NCI-H2171 treated with DMSO at 0.1 percent for 48 hours (cell line): ENCODE data around the gene STEAP3.
"Not testable (repeated sequence)": the region's sequence is repeated elsewhere in the genome, so short reads cannot be mapped to it uniquely, and the experiment has no call there.

ENCODE experiments used
- DNase-seq: peaks from one replicate; lab custom pipeline; 2025; lab: John Stamatoyannopoulos, UW

STEAP3 gene

DNA sequence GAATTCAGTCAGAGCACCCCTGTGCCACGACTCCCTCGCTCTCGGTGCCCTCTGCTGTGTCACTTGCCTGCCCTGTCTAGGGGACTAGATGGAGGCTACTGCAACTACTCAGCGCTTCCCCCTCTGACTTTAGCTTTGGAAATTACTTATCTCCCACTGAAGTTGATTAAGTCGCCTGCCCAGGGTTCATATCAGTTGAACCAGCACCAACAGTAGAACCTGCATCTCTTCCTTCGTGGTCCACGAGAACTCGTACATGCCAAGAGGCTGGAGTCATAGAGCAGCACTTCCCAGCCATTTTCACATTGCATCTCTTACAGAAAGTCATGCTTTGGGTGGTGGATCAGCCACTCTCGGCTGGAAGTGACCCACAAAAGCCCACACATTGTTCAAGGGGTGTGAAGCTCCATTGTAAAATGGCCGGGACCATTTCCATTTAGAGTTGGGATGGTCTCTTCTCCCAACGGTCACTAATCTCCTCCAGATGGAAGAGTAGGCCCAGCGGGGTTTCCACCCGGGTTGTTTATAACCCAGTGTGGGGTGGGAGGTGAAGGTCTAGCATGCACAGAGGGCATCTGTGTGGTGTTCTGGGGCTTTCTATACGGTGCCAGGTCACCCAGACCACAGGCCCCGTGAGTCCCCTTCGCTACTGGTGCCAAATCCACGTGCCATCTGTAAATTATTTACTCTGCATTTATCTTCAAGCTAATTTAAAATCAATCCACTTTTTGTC is 38.0 kb downstream of the STEAP3 start:
- no peak for DNase-seq

- no peak for DNase-seq
Measured at GRCh38 chr2:119263025-119263424, 39.4 kb downstream of the STEAP3 start.

GRCh38 chr2:119263656-119264055 is 40.0 kb downstream of the STEAP3 start:
- no peak for DNase-seq

- peak; percentile 40 for DNase-seq
Measured at GRCh38 chr2:119264781-119265692, 41.4 kb downstream of the STEAP3 start.

DNA sequence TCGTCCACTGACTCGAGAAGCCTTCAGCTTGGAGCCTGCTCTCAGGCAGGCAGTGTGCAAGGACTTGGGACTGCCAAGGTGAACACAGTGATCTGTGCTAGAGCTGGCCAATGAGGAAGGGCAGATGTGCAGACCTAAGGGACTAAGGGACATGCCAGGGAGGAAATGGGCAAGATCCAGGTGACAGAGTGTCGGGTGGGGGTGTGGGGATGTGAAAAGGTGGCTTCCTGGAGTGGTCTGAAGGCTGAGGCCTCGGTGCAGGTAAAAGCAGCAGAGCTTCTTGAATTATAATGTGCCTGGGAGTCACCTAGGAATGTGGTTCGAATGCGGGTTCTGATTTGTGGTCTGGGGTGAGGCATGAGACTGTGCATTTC is 42.0 kb downstream of the STEAP3 start:
- no peak for DNase-seq

DNA sequence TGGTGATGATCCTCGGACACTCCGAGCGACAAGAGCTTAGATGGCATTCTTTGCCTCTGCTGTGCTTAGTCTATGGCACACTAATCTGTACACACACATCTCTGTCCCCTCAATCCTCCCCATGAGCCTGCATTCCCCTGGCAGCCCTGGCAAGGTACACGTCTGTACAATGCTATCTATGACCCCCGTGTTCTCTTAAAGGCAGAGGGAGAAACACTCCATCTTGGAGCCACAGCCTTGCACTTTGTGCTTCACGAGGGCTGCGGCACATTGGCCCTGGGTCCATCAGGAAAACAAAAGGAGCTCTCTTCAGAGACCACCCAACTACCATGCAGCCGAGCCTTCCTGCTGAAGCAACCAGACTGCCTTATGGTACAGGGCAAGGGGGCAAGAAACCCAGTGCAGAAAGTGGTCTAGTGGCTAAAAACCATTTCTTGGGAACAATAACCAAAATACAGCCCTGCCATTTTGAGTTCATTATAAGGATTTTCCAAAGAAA is 42.5 kb downstream of the STEAP3 start:
- no peak for DNase-seq

DNA sequence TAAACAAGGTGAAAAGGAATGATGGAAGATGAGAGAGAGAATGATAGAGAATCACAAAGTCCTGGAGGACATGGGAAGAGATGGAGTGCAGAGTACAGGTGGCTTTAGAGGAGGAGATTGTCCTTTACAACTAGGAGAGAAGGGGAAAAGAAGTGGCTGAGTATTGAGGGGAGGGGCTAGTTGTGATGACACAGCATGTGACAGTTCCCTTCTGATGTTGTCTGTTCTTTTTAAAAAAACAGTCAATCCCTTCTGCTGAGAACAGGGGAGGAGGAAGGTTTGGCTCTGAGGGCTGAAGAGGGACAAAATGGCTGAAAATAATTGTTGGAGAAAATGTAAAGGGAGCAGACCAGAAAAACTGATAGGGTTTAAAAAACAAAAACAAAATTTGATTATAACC is 44.0 kb downstream of the STEAP3 start:
- no peak for DNase-seq

GRCh38 chr2:119276864-119277263 is 53.2 kb downstream of the STEAP3 start:
- no peak for DNase-seq

GRCh38 chr2:119278385-119278784 is 54.8 kb downstream of the STEAP3 start:
- DNase-seq, result not testable (repeated sequence)

GRCh38 chr2:119278946-119279345 is 55.3 kb downstream of the STEAP3 start:
- no peak for DNase-seq

- DNase-seq, result no peak
Measured at GRCh38 chr2:119279666-119280065, 56.0 kb downstream of the STEAP3 start.

DNA sequence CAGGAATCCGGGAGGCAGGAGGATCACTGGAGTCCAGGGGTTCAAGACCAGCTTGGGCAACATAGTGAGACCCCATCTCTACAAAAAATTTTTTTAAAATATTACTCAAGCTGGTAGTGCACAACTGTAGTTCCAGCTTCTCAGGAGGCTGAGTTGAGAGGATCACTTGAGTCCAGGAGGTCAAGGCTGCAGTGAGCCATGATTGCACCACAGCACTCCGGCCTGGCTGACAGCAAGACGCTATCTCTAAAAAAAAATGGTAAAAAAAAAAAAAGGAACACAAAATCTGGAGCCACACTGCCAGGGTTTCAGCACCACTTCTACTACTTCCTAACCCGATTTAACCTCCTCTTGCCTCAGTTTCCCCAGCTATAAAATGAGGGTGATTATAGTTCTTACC is 57.0 kb downstream of the STEAP3 start:
- no peak for DNase-seq

GRCh38 chr2:119282146-119282995 is 58.7 kb downstream of the STEAP3 start:
- no peak for DNase-seq

- DNase-seq, result no peak
Measured at GRCh38 chr2:119282996-119283511, 59.4 kb downstream of the STEAP3 start.

DNA sequence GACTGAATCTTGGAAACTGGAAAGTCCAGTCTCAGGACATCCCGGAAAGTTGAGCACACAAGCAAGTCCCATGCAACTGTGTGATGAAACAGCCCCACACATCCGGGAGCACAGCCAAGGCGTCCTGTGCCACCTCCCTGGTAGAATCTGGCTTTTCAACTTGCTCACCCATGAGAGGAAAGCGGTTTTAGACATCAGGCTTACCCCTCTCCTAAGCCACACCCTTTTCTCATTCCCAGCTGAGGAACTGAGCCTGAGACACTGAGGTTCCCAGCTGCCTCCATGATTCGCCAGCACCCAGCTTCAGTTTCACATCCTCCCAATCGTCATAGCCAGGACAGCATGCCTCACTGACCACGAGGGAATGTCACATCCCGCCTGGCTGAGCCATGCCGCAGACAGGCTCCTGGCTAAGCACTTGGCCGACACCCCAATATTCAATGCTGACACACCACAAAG is 60.3 kb downstream of the STEAP3 start:
- no peak for DNase-seq

GRCh38 chr2:119286661-119287060 is 63.0 kb downstream of the STEAP3 start:
- no peak for DNase-seq

DNA sequence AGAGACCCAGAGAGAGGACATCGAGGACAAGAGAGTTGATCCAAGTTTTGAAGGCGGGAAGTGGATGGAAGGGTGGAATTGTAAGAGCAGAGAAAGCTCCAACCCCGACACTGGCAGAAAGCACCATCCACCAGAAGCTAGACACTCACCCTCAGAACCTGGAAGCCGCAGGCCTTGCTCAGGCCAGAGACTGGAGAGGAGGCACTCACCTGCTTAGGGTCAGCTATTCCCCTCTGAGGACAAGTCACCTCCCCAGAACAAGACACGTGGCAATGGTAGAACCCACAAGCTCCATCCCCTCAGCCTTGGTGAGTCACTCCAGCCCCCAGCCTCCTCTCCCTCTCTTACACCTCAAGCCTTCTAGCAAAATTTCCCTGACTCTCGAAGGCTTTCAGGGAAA is 64.9 kb downstream of the STEAP3 start:
- DNase-seq, result no peak

GRCh38 chr2:119289093-119289492 is 65.5 kb downstream of the STEAP3 start:
- DNase-seq, result peak; percentile 55

GRCh38 chr2:119289642-119290041 is 66.0 kb downstream of the STEAP3 start:
- DNase-seq, result no peak

DNA sequence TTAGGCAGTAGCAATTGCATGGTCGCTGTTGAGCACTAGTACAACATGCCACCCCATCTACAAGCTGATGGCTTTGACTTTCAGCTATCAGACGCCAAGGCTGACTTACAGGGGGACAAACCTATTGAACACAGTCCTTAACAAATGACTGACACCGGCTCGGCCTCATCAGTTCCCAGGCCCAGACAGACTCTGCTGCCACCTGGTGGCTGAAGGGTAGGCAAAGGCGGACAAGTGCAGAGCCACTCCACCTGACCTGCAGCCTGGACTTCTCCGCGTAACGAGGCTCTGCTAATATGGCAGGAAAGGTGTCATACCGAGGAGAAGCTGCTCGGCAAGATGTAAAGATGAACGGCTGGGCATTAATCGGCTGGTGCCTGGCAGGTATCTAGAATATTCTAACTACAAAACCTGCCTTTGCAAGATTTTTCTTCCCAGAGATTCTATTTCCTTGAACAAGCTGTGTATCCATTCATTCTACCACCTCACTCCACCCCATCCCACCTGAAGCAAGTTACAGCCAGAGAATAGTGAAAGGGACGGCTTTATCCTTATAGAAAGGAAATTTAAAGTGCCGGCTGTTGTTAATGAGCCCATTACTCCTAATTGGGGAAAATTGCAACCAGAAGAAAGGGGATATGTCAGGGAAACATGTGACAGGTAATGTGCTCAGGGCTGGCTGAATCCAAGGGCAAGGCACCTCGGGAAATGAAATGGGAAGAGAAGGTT is 67.4 kb downstream of the STEAP3 start:
- DNase-seq, result peak; percentile 60

DNA sequence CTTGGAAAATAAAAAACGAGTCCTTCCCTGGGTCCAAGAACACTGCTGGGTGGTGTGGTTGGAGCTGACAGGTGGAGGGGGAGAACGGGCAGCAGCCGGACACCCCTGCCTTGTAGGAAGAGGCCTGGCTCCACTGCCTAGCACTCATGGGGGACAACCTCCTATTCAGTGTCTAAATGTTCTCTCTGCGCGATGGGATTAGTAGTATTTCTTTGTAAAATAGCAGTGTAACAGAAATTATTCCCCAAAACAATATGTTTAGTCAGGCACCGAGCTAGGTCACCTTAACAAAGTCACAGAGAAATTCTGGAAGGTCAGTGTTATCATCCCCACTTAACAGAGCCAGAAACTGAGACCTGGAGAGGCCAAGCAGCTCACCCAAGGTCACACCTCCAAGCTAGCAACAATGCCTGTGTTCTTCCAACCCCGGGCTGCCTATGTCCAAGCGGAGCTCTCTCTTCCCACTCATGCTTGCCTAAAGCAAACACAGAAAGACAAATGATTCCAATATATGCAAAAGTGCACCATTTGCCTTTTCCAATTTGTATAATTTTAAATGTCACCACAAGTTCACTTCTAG is 68.0 kb downstream of the STEAP3 start:
- no peak for DNase-seq
